GM23338 (cell line): ENCODE results near the gene FYTTD1. TPM values are rescaled to one million over a fixed set of nuclear protein-coding genes. Genes with fewer than 3 reads are reported as not detected.

ENCODE experiments used
- ATAC-seq: fragments of 200-7000 bp; cut with Tn5 transposase; 3 replicates; pipeline ENCODE4 v1.9.1; 2020
- DNase-seq: peaks from one replicate; pipeline ENCODE4 v3.0.0-alpha.2; 2015; ENCODE audit warnings: low spot score
- H2AFZ ChIP-seq: fragments of 200-600 bp; sonication (generic); 2 replicates; pipeline ENCODE4 v1.8.0; 2016; ENCODE audit warnings: antibody characterized with exemption, mild to moderate bottlenecking, moderate library complexity
- H3F3A ChIP-seq: fragments of 200-600 bp; sonication (generic); replicated peaks from 2 replicates; pipeline ENCODE4 v1.8.0; 2017; ENCODE audit warnings: antibody characterized with exemption, mixed run types, low read depth
- H3K27ac ChIP-seq: fragments of 200-600 bp; sonication (generic); 2 replicates; pipeline ENCODE4 v1.6.1; 2016; ENCODE audit warnings: low read depth
- H3K27me3 ChIP-seq: fragments of 200-600 bp; sonication (generic); 2 replicates; pipeline ENCODE4 v1.8.0; 2016; ENCODE audit warnings: mild to moderate bottlenecking, mixed run types, moderate library complexity; ENCODE audit not compliant: insufficient read depth
- H3K36me3 ChIP-seq: fragments of 200-600 bp; sonication (generic); 2 replicates; pipeline ENCODE4 v1.8.0; 2016; ENCODE audit warnings: mild to moderate bottlenecking; ENCODE audit not compliant: insufficient read depth
- H3K4me1 ChIP-seq: fragments of 200-600 bp; sonication (generic); 2 replicates; pipeline ENCODE4 v1.8.0; 2016; ENCODE audit warnings: mild to moderate bottlenecking, moderate library complexity; ENCODE audit not compliant: insufficient read depth
- H3K4me2 ChIP-seq: fragments of 200-600 bp; sonication (generic); 2 replicates; pipeline ENCODE4 v1.7.1; 2017; ENCODE audit warnings: mixed run types
- H3K4me3 ChIP-seq: fragments of 200-600 bp; sonication (generic); 2 replicates; pipeline ENCODE4 v1.6.1; 2016; ENCODE audit warnings: mixed run types
- H3K79me2 ChIP-seq: fragments of 200-600 bp; sonication (generic); replicated peaks from 2 replicates; pipeline ENCODE4 v1.8.0; 2017; ENCODE audit warnings: mild to moderate bottlenecking; ENCODE audit not compliant: insufficient read depth
- H3K9me2 ChIP-seq: fragments of 200-600 bp; sonication (generic); 2 replicates; pipeline ENCODE4 v1.8.0; 2017; ENCODE audit not compliant: insufficient read depth
- H4K20me1 ChIP-seq: fragments of 200-600 bp; sonication (generic); replicated peaks from 2 replicates; pipeline ENCODE4 v1.8.0; 2017; ENCODE audit warnings: mild to moderate bottlenecking; ENCODE audit not compliant: insufficient read depth
- H3K27ac Mint-ChIP-seq: 2 replicates; pipeline ENCODE4 v1.8.0; 2020; ENCODE audit warnings: inconsistent platforms, mild to moderate bottlenecking, moderate library complexity, mixed read lengths
- H3K27me3 Mint-ChIP-seq: 3 replicates; pipeline ENCODE4 v1.8.0; 2022; ENCODE audit warnings: low read depth, mild to moderate bottlenecking, moderate library complexity, mixed read lengths, inconsistent platforms; ENCODE audit not compliant: insufficient read depth, poor library complexity
- H3K36me3 Mint-ChIP-seq: 3 replicates; pipeline ENCODE4 v1.8.0; 2021; ENCODE audit warnings: low read depth, mild to moderate bottlenecking, inconsistent platforms, moderate library complexity, mixed read lengths
- H3K4me1 Mint-ChIP-seq: 3 replicates; pipeline ENCODE4 v1.8.0; 2020; ENCODE audit warnings: mild to moderate bottlenecking, inconsistent platforms, mixed read lengths
- H3K4me3 Mint-ChIP-seq: 3 replicates; pipeline ENCODE4 v1.8.0; 2021; ENCODE audit warnings: moderate library complexity, mild to moderate bottlenecking, inconsistent platforms, mixed read lengths
- H3K9me3 Mint-ChIP-seq: 3 replicates; pipeline ENCODE4 v1.8.0; 2020; ENCODE audit warnings: moderate library complexity, mild to moderate bottlenecking, inconsistent platforms, mixed read lengths
- CREB1 ChIP-seq: fragments of 250-450 bp; sonication (Bioruptor Pico); IDR thresholded peaks from 2 replicates; pipeline ENCODE4 v1.5.0; 2020; ENCODE audit warnings: low read depth, mild to moderate bottlenecking, moderate library complexity
- EZH2 ChIP-seq: fragments of 200-600 bp; sonication (generic); IDR thresholded peaks from one replicate; pipeline ENCODE4 v1.8.0; 2017; ENCODE audit warnings: antibody characterized with exemption, mild to moderate bottlenecking, low read depth; ENCODE audit not compliant: unreplicated experiment
- JUNB ChIP-seq: IDR thresholded peaks from one replicate; pipeline ENCODE4 v1.6.1; 2016; ENCODE audit warnings: antibody characterized with exemption; ENCODE audit not compliant: unreplicated experiment
- NANOG ChIP-seq: IDR thresholded peaks from 2 replicates; pipeline ENCODE4 v1.6.1; 2016; ENCODE audit warnings: antibody characterized with exemption, borderline replicate concordance
- STAT1 ChIP-seq: IDR thresholded peaks from one replicate; pipeline ENCODE4 v1.6.1; 2016; ENCODE audit warnings: antibody characterized with exemption; ENCODE audit not compliant: unreplicated experiment
- ZNF462 ChIP-seq: fragments of 250-450 bp; sonication (Bioruptor Pico); IDR thresholded peaks from 2 replicates; pipeline ENCODE4 v1.5.0; 2020; ENCODE audit warnings: mild to moderate bottlenecking, moderate library complexity
- polyA plus RNA-seq: library from polyadenylated mRNA; unstranded; fragments of >200 nt; fragmentation: Nextera tagmentation; extraction: Ambion mirVana; gene quantifications from 2 replicates; pipeline ENCODE4 v1.2.1, GENCODE V29; 2016
- total RNA-seq: library from RNA; depleted of rRNA; stranded (reverse); fragments of >200 nt; shearing (Covaris generic); gene quantifications from 2 replicates; pipeline ENCODE4 v1.2.3, GENCODE V29; 2014
- TF ChIP-seq, protein P1 (sequence below): IDR thresholded peaks from 2 replicates; pipeline ENCODE4 v1.6.1; 2016; ENCODE audit warnings: antibody characterized with exemption
- TF ChIP-seq, protein P2 (sequence below): IDR thresholded peaks from one replicate; pipeline ENCODE4 v1.6.1; 2018; ENCODE audit warnings: antibody characterized with exemption; ENCODE audit not compliant: unreplicated experiment
- TF ChIP-seq, protein P3 (sequence below), 2 experiments: fragments of 200-600 bp in 1 of 2; sonication (generic) in 1 of 2; conservative IDR thresholded peaks; 2 replicates each; pipeline versions ENCODE4 v1.5.1 to v1.6.1; 2016 to 2017; ENCODE audit warnings: antibody characterized with exemption in 2 of 2, low read depth in 2 of 2, mild to moderate bottlenecking in 2 of 2, moderate library complexity in 1 of 2

FYTTD1 gene
- total and polyA plus RNA-seq, 2 experiments from 2014 or later = 13.7 to 14.8 TPM

DNA sequence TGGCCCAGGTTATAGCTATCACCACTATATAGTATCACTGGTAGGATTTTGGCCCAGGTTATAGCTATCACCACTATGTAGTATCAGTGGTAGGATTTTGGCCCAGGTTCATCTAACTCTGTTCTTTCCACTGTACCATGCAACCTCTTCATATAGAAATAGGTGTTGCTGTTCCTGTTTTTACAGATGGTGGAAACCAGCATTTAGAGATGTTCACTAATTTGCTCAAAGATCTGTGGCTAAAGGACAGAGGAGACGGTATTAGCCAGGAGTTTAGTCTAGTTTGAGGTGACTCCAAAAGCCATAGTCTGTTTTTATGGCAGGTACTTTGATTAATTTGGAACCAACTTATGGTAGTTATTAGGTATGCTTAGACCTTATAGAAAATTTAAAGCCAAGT is 44.4 kb downstream of the FYTTD1 start:
- Histone ChIP-seq H3K9me2 (no peaks in the 10 kb centered on the region), H3K4me3 (no peak overlapping the region), H3K4me2 (no peak overlapping the region), H3K4me1 (no peaks in the 10 kb centered on the region), H2AFZ (no peak overlapping the region), H3K27ac (no peak overlapping the region), H3K27me3 (0 out of 2 replicates have a peak, but pooled peaks cover 5% of the 10 kb centered on the region), H3K36me3 (no peaks in the 10 kb centered on the region), H3K79me2 (peaks cover 76% of the 10 kb centered on the region), H4K20me1 (peaks cover 20% of the 10 kb centered on the region), H3F3A (peaks cover 4% of the 10 kb centered on the region; the same call in 1 of the 2 replicates)
- H3K36me3 Mint-ChIP-seq = peaks cover 3% of the 10 kb centered on the region; the same call in 1 of the 3 replicates
- peaks cover 5% of the 10 kb centered on the region; the same call in 2 of the 3 replicates for H3K4me1 Mint-ChIP-seq
- no peak overlapping the region for H3K27ac Mint-ChIP-seq
- ATAC-seq = no peak
- TF ChIP-seq STAT1 (no peak), CREB1 (CRISPR knock-in tag) (no peak)
- H3K4me3 Mint-ChIP-seq = no peak overlapping the region
- H3K27me3 Mint-ChIP-seq = peaks cover 3% of the 10 kb centered on the region
- DNase-seq = no peak
- H3K9me3 Mint-ChIP-seq = no peaks in the 10 kb centered on the region

DNA sequence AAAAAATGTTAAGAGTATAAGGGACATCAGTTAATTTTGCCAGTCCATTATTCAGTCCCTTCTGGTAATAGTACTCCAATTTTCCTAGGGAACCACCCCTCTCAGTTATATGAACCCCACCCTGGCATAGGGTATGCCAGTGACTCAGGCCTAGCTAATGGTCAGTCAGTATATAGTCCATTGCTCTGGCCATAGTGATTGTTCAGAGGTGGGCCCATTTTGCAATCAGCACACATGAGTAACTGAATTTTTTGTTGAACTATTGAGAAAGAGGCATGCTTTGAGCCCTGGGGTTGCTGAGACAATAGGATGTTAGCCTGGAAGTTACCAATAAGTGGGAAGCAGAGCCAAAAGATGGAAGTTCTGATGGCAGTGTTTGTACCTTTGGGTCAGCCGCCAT is 45.5 kb downstream of the FYTTD1 start:
- peaks cover 3% of the 10 kb centered on the region for H3K27me3 Mint-ChIP-seq
- Histone ChIP-seq H3K27me3 (no peaks in the 10 kb centered on the region), H3K36me3 (no peaks in the 10 kb centered on the region), H3K79me2 (peaks cover 87% of the 10 kb centered on the region), H3K4me1 (no peaks in the 10 kb centered on the region), H3K4me2 (no peak overlapping the region), H4K20me1 (peaks cover 20% of the 10 kb centered on the region), H3K27ac (no peak overlapping the region), H3K9me2 (no peaks in the 10 kb centered on the region), H3F3A (no peaks in the 10 kb centered on the region), H3K4me3 (no peak overlapping the region), H2AFZ (no peak overlapping the region)
- ATAC-seq (no peak), DNase-seq (no peak)
- no peak overlapping the region for H3K4me3 Mint-ChIP-seq
- H3K4me1 Mint-ChIP-seq = peaks cover 5% of the 10 kb centered on the region; the same call in 2 of the 3 replicates
- H3K36me3 Mint-ChIP-seq = peaks cover 3% of the 10 kb centered on the region; the same call in 1 of the 3 replicates
- H3K27ac Mint-ChIP-seq = no peak overlapping the region; the same call in 1 of the 2 replicates
- no peaks in the 10 kb centered on the region for H3K9me3 Mint-ChIP-seq
- TF ChIP-seq, protein P1, sequence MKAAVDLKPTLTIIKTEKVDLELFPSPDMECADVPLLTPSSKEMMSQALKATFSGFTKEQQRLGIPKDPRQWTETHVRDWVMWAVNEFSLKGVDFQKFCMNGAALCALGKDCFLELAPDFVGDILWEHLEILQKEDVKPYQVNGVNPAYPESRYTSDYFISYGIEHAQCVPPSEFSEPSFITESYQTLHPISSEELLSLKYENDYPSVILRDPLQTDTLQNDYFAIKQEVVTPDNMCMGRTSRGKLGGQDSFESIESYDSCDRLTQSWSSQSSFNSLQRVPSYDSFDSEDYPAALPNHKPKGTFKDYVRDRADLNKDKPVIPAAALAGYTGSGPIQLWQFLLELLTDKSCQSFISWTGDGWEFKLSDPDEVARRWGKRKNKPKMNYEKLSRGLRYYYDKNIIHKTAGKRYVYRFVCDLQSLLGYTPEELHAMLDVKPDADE = no peak
- TF ChIP-seq, protein P2, sequence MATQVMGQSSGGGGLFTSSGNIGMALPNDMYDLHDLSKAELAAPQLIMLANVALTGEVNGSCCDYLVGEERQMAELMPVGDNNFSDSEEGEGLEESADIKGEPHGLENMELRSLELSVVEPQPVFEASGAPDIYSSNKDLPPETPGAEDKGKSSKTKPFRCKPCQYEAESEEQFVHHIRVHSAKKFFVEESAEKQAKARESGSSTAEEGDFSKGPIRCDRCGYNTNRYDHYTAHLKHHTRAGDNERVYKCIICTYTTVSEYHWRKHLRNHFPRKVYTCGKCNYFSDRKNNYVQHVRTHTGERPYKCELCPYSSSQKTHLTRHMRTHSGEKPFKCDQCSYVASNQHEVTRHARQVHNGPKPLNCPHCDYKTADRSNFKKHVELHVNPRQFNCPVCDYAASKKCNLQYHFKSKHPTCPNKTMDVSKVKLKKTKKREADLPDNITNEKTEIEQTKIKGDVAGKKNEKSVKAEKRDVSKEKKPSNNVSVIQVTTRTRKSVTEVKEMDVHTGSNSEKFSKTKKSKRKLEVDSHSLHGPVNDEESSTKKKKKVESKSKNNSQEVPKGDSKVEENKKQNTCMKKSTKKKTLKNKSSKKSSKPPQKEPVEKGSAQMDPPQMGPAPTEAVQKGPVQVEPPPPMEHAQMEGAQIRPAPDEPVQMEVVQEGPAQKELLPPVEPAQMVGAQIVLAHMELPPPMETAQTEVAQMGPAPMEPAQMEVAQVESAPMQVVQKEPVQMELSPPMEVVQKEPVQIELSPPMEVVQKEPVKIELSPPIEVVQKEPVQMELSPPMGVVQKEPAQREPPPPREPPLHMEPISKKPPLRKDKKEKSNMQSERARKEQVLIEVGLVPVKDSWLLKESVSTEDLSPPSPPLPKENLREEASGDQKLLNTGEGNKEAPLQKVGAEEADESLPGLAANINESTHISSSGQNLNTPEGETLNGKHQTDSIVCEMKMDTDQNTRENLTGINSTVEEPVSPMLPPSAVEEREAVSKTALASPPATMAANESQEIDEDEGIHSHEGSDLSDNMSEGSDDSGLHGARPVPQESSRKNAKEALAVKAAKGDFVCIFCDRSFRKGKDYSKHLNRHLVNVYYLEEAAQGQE = no peak
- no peak for TF ChIP-seq ZNF462 (CRISPR knock-in tag)
- no peak for TF ChIP-seq JUNB
- TF ChIP-seq, protein P3, sequence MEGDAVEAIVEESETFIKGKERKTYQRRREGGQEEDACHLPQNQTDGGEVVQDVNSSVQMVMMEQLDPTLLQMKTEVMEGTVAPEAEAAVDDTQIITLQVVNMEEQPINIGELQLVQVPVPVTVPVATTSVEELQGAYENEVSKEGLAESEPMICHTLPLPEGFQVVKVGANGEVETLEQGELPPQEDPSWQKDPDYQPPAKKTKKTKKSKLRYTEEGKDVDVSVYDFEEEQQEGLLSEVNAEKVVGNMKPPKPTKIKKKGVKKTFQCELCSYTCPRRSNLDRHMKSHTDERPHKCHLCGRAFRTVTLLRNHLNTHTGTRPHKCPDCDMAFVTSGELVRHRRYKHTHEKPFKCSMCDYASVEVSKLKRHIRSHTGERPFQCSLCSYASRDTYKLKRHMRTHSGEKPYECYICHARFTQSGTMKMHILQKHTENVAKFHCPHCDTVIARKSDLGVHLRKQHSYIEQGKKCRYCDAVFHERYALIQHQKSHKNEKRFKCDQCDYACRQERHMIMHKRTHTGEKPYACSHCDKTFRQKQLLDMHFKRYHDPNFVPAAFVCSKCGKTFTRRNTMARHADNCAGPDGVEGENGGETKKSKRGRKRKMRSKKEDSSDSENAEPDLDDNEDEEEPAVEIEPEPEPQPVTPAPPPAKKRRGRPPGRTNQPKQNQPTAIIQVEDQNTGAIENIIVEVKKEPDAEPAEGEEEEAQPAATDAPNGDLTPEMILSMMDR (conservative IDR thresholded peaks at IDR 0.05; ENCODE audit: low read depth in 2 of 2) = no peak
- no peak for TF ChIP-seq NANOG
- no peak for TF ChIP-seq EZH2
- TF ChIP-seq STAT1 = no peak
